GM18505 (cell line): ENCODE measurements around the gene NOX4.

Experiments
- ATAC-seq: cut with Tn5 transposase; IDR thresholded peaks from one replicate; pipeline ENCODE4 v1.9.1; 2021; ENCODE audit not compliant: unreplicated experiment
- POLR2A ChIP-seq: IDR thresholded peaks from 4 replicates; pipeline ENCODE4 v1.6.1; 2011; ENCODE audit warnings: borderline replicate concordance; ENCODE audit not compliant: insufficient read depth, insufficient read length; ENCODE audit errors: extremely low read depth

NOX4 gene

DNA sequence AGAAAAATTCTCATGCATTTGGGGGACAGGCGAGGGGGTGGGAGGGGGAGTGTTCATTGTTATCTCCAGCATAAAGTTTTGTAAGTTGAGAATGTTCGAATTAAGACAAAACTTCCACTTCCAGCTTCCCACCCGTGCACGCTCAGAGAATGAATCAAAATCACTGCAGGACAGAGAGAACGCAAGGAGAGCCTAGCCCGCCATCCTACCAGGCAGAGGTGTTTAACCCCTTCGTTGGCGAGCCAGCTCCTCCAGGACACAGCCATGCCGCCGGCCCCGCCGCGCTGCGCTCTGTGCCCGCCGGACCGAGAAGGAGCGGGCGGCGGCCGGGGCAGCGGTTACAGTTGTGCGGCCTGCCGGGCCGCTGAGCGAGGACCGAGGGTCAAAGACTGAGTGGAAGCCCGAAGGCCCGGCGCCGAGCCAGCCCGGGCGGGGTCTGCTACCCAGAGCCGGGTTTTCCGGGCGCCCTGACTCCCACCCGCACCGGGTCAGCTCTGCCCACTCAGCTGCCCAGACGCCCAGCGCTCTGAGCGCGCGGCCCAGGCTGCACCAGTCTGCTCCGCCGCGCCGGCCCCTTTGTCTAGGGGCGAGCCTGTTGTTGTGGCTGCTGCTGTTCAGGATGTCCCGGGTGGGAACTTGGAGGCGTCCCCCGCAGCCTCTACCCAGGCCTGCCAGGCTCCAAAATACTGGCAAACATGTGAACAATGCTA, at the start of gene NOX4:
Gene NOX4 (minus strand): TSS at position 395 of the 710 bp plus-strand sequence. CDS start 129 bp downstream, at position 266.
- TF ChIP-seq POLR2A = no peak
- ATAC-seq = no peak

DNA sequence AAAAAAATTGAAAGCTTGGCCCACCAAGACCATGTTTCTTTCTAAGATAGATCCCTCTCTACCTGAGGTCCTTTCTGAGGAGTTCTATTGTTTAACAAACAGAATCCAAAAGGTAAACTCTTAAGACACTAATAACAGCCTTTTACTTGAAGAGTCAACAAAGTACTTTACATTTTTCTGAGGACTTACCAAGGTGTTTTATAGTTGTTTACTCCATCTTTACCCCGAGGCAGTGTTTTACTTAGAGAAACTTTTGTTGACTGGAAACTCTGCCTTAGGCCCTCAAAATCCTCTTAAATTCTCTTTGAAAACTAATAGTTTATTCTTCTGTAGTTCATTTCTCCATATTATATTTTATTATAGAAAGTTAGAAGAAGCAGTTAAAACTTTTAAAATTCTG, 49.7 kb upstream of the NOX4 start:
- no peak for ATAC-seq
- TF ChIP-seq POLR2A = no peak

DNA sequence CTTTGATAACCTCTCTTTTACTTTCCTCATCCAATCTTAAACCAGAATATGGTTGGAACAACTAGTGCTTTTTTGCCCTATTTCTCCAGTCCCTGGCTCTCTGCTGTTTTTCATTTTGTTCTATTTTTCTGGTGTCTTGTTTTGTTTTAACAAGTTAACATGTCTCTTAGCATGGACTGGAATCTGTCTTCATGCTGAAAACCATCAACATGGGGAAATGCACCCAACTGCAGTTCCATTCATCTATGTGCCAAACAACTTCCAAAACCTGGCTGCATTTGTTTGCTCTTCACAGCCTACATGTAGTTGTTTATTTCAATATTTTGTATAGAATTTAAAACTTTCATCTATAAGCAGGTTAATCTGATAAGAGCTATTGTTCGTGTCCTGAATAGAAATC, 46.8 kb upstream of the NOX4 start:
- no peak for TF ChIP-seq POLR2A
- ATAC-seq = no peak

DNA sequence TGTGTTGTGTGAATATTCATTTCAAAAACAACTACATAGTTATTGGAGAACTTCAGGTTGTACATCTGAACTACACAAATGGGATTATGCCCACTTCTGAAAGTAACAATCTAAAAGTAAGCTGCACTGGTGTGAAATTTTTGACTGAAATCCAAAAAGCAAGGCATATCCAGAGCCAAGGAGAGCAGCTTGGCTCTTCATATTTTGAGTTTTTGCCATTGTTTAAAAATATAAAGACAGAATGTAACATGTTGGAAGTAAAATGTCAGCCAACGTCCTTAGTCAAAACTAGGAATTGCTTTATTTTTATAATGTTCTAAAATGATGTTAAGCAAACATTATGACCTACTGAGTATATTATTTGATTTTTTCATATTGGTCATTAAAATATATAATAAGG, 45.8 kb upstream of the NOX4 start:
- ATAC-seq = no peak
- no peak for TF ChIP-seq POLR2A

DNA sequence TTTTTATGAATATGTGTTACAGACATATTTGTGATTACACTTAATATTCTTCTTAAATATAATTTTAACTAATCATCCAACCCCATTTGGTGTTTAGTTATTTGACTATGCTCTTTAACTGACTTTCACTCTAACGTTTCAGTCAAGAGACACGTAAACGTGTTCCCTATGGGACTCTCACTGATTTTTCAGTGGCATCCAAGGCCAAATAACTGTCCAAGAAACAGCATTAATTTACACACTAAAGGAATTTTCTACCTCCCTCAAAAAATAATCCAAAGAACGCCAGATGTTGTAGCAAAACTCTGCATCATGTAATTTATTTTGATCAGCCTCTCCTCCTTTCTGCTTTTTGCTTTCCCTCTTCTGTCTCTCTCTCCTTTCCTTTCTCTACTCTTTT, 44.0 kb upstream of the NOX4 start:
- TF ChIP-seq POLR2A = no peak
- ATAC-seq = no peak

DNA sequence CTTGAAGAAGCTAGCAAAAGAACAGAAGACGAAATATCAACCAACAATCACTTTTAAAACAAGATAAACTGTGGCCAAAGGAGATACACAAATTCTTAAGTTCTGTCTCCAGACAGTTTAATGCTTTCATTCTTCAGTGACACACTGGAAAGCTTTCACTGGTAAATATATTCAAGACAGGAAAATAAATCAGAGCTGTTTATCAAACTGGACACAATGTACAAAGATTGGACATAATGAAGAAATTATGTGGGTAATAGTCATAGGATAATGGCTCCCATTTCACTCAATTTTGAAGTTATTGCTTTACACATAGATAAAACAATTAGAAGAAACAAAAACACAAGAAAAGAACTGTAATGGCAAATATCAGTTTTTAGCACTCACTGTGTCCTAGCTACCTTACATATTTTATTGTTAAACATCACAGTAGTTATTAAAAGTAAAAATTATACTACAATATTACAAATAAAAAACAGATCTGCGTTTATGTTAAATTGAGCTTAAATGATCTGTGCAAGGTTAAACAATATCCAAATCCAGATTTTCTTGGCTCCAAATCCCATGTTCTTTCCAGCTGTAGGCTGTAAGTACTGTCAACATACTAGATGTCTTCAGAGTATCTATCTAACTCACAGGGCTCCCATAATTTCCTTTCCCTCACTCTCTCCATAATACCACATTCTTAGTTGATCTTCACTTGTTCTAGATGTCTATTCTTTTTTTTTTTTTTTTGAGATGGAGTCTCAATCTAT, 38.6 kb upstream of the NOX4 start:
- ATAC-seq = no peak
- TF ChIP-seq POLR2A = no peak

DNA sequence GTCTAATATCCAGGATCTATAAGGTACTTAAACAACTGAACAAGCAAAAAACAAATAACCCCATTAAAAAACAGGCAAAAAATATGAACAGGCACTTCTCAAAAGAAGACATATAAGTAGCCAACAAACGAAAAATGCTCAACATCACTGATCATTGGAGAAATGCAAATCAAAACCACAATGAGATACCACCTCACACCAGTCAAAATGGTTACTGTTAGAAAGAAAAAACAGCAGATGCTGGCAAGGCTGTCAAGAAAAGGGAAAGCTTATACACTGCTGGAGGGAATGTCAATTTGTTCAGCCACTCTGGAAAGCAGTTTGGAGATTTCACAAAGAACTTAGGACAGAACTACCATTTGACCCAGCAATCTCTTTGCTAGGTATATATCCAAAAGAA, 30.6 kb upstream of the NOX4 start:
- ATAC-seq = no peak
- TF ChIP-seq POLR2A = no peak

DNA sequence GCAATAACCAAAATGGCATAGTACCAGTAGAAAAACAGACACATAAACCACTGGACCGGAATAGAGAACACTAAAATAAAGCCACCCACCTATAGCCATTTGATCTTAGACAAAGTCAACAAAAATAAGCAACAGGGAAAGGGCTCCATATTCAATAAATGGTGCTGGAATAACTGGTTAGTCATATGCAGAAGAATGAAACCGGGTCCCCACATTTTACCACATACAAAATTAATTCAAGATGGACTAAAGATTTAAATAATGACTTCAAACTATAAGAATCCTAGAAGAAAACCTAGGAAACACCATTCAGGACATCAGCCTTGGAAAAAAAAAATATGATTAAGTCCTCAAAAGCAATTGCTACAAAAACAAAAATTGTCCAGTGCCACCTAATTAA, 30.1 kb upstream of the NOX4 start:
- TF ChIP-seq POLR2A = no peak
- no peak for ATAC-seq

DNA sequence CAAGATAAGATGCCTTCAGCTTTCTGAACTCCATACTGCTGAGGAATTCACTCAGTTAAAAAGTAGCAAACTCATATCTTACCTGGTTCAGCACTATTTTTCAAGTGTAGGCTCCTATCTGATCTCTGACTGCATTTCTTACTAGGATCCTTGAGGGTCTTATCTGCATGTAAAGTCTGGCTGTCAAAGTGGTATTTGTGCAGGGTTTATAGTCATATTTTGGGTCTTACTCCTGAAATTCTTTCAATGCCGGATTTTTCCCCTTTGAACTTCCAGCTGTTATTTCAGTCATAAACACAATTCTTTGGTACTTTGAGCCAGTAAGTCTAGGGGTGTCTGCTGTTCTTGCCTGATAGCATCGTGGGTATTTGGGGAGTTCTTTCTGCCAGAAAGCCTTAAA, 25.3 kb upstream of the NOX4 start:
- no peak for TF ChIP-seq POLR2A
- no peak for ATAC-seq

DNA sequence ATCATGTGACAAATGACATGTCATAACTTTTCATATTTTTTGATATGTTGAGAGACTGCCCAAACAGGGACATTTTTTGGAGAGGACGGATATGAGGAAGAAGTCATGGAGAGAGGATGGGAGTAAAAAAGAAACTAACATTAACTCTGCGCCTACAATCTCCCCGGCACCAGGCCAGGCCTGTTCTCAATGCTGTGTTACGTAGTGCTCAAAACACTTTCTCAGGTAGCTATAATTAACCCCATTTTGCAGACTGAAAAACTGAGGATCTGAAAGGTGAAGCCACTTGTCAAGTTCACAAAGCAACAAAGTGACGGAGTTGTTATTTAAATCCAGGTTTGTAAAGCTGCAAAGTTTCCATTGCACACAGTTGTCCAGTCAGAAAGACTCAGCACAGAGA, 17.4 kb upstream of the NOX4 start:
- TF ChIP-seq POLR2A = no peak

DNA sequence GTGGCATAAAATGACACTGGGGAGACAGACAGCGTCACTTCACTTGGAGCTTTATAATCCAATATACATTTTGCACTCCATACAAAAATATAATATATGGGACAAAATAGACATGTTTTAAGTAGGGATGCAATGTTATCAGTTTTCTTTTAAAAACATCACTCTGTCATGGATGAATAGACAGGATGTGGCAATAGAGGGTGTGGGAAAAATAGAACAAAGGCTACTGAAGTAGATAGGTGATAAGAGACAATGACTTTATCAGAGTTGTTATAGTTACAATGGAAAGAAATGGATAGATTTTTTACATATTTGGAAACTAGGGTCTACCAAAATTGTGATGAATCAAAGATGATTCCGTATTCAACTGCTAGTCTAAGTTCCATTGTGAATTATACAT, 13.1 kb upstream of the NOX4 start:
- TF ChIP-seq POLR2A = no peak
- ATAC-seq = no peak

More for the DNA sequence above, 17.4 kb upstream of the NOX4 start:
- ATAC-seq = no peak

DNA sequence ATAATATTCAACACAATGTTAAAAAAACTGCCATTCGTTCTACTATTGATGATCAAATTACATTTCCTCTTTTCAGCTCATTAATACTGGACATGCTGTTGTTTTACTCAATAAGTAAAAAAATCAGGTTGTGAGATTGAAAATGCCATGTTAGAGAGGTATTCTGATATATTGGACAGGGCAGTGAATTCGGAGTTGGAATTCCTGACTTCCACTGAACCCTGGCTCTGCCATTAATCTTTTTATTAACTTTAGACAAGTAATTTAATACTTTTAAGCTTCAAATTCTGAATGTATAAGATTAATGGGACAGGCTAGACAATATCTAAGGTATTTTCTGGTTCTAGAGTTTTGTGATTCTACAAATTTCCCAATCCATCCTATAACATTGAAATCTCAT, 12.2 kb upstream of the NOX4 start:
- TF ChIP-seq POLR2A = no peak
- no peak for ATAC-seq

DNA sequence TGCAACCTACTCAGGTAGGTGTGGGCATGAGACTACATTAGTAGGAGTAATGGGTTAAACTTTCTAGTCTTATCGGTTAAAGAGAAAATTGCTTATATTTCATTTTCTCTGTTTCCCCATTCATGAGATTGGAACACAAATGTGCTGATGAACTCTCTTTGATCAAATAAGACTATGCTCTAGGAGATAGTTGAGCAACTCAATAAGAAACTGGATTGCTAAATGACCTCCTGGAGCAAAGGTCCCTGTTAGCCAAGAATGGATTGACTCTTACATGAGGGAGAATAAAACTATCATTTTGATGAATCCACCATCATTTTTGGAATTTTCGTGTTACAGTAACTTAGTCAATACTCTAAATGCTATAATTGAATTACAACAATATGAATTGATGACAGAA, 11.1 kb upstream of the NOX4 start:
- TF ChIP-seq POLR2A = no peak
- no peak for ATAC-seq

DNA sequence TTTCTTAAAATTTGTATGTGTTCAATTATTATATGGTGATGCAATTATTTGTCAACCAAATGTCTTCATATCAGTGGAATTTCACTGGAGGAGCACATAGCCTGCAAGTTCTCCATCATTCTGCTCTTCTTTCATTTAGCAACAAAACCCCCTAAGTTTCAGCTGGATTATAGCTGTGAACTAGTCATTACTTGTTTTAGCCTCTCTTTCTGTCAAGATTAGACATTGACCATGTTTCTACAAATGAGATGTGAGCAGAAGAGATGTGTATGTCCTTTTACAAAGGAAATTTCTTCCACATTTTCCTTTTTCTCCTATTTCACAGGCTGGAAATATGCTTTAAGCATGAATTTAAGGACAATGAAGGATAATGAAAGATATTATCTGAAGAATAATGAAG, 9.2 kb upstream of the NOX4 start:
- ATAC-seq = no peak
- no peak for TF ChIP-seq POLR2A

DNA sequence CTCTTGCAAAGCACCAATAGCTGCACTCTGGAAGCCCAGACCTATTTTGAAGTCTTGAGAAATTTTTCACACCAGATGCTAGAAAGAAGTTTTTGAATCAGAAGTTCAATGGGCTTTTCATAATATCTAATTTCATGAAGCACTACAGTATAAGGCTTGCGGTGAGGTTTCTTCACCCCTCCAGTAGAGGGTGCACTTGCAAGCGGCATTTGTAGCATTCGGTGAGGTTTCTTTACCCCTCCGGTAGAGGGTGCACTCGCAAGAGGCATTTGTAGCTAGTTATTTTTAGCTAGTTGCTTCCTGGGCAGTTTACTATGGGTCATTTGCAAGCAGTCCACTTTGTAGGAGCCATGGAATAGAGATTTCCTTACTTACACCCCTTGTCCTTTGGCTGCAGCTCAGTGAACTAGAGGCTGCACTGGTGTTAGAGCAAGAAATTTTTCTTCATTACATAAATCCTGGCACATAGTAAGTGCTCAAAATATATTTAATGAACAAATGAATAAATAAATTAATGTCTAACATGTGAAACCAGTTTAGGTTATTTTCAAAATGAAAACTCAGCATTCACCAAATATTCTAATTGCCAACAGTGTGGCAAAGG, 7.8 kb upstream of the NOX4 start:
- ATAC-seq = no peak
- TF ChIP-seq POLR2A = no peak

DNA sequence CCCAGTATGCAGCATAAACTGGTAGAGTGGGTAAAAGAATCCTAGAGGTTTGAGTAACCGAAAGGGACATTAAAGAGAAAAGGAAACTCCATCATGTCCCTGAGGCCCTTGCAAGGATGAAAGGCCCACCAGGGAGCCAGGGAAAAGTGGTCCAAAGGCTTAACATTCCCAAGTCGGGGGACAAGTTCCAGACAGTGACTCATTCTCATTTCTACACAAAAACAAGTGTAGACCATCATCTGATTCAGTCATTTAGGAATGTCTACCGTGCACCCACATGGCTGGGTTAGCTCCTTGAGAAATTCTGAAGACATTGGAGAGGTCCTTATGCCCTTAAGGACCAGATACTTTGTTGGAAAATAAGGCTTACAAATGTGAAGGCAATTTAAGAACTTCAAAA, 4.8 kb upstream of the NOX4 start:
- no peak for TF ChIP-seq POLR2A
- no peak for ATAC-seq
